ENCODE measurements around the gene GALNT10.

DNA sequence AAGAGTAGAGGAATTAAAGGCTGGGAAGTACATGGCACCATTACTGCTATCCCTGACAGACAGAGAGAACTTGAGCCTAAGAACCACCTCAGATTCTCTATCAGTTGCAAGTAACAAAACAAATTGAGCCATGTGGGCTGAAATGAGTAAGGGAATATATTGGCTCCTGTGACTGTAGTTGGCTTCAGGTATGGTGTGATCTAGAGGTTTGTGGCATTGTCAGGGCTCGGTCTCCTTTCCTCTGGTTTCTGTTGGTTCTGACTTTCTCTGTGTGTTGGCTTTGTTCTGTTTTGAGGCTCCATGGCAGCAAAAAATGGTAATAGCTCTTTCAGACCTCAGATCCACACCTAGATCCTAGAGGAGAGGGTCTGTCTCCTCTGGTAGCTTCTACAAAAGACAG is 5.7 kb downstream of the GALNT10 start:
- TF ChIP-seq, protein P1, sequence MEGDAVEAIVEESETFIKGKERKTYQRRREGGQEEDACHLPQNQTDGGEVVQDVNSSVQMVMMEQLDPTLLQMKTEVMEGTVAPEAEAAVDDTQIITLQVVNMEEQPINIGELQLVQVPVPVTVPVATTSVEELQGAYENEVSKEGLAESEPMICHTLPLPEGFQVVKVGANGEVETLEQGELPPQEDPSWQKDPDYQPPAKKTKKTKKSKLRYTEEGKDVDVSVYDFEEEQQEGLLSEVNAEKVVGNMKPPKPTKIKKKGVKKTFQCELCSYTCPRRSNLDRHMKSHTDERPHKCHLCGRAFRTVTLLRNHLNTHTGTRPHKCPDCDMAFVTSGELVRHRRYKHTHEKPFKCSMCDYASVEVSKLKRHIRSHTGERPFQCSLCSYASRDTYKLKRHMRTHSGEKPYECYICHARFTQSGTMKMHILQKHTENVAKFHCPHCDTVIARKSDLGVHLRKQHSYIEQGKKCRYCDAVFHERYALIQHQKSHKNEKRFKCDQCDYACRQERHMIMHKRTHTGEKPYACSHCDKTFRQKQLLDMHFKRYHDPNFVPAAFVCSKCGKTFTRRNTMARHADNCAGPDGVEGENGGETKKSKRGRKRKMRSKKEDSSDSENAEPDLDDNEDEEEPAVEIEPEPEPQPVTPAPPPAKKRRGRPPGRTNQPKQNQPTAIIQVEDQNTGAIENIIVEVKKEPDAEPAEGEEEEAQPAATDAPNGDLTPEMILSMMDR (IDR thresholded peaks at IDR 0.05), result no peak
- no peak for TF ChIP-seq POLR2A (IDR thresholded peaks at IDR 0.05)
